ENCODE results near the gene FAM98C. TPM values are rescaled to one million over a fixed set of nuclear protein-coding genes. Genes with fewer than 3 reads are reported as not detected.

The FAM98C gene
- total and polyA plus RNA-seq, 2 of the 13 experiments (the other 11 are each of a cell fraction or from before 2014, with no cell fraction given), result 10.0 to 11.5 TPM

DNA sequence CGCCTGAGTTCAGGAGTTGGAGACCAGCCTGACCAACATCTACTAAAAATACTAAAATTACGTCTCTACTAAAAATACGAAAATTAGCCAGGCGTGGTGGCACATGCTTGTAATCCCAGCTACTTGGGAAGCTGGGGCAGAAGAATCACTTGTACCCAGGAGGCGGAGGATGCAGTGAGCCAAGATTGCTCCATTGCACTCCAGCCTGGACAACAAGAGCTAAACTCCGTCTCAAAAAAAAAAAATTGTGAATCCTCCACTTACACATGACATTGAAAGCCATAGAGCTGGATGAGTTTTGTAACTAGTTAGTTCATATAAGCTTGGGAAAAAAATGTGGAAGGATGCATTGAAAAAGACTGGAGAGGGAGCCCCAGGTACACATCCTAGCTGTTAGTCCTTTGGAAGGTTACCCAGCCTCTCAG, 29.0 kb upstream of the FAM98C start:
- peak overlapping the region; percentile 50 for H3K27ac ChIP-seq (ENCODE audit: extremely low read length, insufficient read depth, low read length)
- WGBS (ENCODE audit: low lambda C conversion rate), result 82% methylated on average over 6 of the region's 6 CpGs
- FAIRE-seq (no peak), ATAC-seq (no peak), DNase-seq (ENCODE audit: low spot score) (no peak)
- ChIA-PET CTCF (ENCODE audit: low intra/inter-chr PET ratio, low total read pairs) (interaction anchor here (0.9 kb wide), 1 partner anchor 130 kb away, joined by 3 read pairs; no protein-coding TSS in a partner anchor), POLR2A (interaction anchor here (0.6 to 3.3 kb wide), 23 partner anchors 11 to 557 kb away, joined by 3 to 49 read pairs (median 5); partner anchors contain the start of genes C19orf33, CATSPERG, EIF3K and FAM98C)
- H3K9me3 ChIP-seq (ENCODE audit: low read length), result no peaks in the 10 kb centered on the region
- peak overlapping the region; percentile 74 for H3K4me2 ChIP-seq (ENCODE audit: low read depth, low read length)
- H4K20me1 ChIP-seq (ENCODE audit: insufficient read depth, low read length), result peaks cover 2% of the 10 kb centered on the region; the same call in 1 of the 2 replicates
- peaks cover 2 to 13% of the 10 kb centered on the region in 2 experiments; a peak in 3 of 5 replicates for H3K36me3 ChIP-seq (replicated peaks in 1 of 2; ENCODE audit: control insufficient read depth in 1 of 2, insufficient read depth in 2 of 2, low read length in 2 of 2)
- no peaks in the 10 kb centered on the region; a peak in 1 of 5 replicates for H3K27me3 ChIP-seq (ENCODE audit: control insufficient read depth in 1 of 2, insufficient read depth in 2 of 2, low read length in 2 of 2)
- H2AFZ ChIP-seq (ENCODE audit: low read length), result peak overlapping the region; percentile 90
- no TSS peak for BruUV-seq (replicated peaks)
- H3K4me1 ChIP-seq (ENCODE audit: insufficient read depth, low read length), result peaks cover 22% of the 10 kb centered on the region
- in situ Hi-C loops (cut with HindIII; ENCODE audit: extremely low pct_ligation_motif_present, low pct_unique_long_range_greater_than_20kb), result no loop called here
- H3K9ac ChIP-seq (ENCODE audit: insufficient read depth, low read depth, low read length), result peak overlapping the region; percentile 55
- TF ChIP-seq TBP (CRISPR knock-in tag; IDR thresholded peaks at IDR 0.05), result 0 out of 2 replicates have a peak, but pooled peaks have one; percentile 27
- TF ChIP-seq KLF11 (CRISPR knock-in tag; IDR thresholded peaks at IDR 0.05), result no peak
- TF ChIP-seq ZNF264 (CRISPR knock-in tag; IDR thresholded peaks at IDR 0.05), result 0 out of 2 replicates have a peak, but pooled peaks have one; percentile 24
- TF ChIP-seq NKX3-1 (CRISPR knock-in tag; IDR thresholded peaks at IDR 0.05), result 0 out of 2 replicates have a peak, but pooled peaks have one; percentile 26
- 0 out of 2 replicates have a peak, but pooled peaks have one; percentile 7 for TF ChIP-seq GLI4 (CRISPR knock-in tag; IDR thresholded peaks at IDR 0.05; ENCODE audit: borderline replicate concordance)
- TF ChIP-seq ZBTB8A (CRISPR knock-in tag; IDR thresholded peaks at IDR 0.05; ENCODE audit: borderline replicate concordance, low read depth), result 0 out of 2 replicates have a peak, but pooled peaks have one; percentile 16
- 0 out of 2 replicates have a peak, but pooled peaks have one; percentile 0 for TF ChIP-seq BORCS8-MEF2B (CRISPR knock-in tag; IDR thresholded peaks at IDR 0.05)
- 0 out of 2 replicates have a peak, but pooled peaks have one; percentile 11 for TF ChIP-seq ZSCAN30 (CRISPR knock-in tag; IDR thresholded peaks at IDR 0.05)
- TF ChIP-seq, protein P1, sequence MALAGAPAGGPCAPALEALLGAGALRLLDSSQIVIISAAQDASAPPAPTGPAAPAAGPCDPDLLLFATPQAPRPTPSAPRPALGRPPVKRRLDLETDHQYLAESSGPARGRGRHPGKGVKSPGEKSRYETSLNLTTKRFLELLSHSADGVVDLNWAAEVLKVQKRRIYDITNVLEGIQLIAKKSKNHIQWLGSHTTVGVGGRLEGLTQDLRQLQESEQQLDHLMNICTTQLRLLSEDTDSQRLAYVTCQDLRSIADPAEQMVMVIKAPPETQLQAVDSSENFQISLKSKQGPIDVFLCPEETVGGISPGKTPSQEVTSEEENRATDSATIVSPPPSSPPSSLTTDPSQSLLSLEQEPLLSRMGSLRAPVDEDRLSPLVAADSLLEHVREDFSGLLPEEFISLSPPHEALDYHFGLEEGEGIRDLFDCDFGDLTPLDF (CRISPR knock-in tag; IDR thresholded peaks at IDR 0.05), result no peak
- peak; percentile 56; the same call in 1 of the 2 replicates for TF ChIP-seq XBP1 (CRISPR knock-in tag; IDR thresholded peaks at IDR 0.05)
- H3K4me3 ChIP-seq (replicated peaks in 1 of 3; ENCODE audit: insufficient read depth in 1 of 3, low read depth in 2 of 3, low read length in 3 of 3), result peak overlapping the region; percentile 59 to 92 (median 69)
- intact Hi-C loops (cut with micrococcal nuclease; ENCODE audit: unreplicated experiment), result loop anchor here (1.0 kb wide), 1 partner anchor 39 kb away; the partner anchor contains the start of gene CATSPERG
- peaks cover 22% of the 10 kb centered on the region for H3K79me2 ChIP-seq (ENCODE audit: insufficient read depth, low read length)
